ENCODE data around the gene KPNB1.
A peak's percentile ranks its signal among the peaks of the same experiment; 100 is the strongest.

KPNB1 gene

GRCh38 chr17:47638903-47639302 lies 10.8 kb upstream of the KPNB1 start:
- DNase-seq: no peak

GRCh38 chr17:47640076-47640475 lies 9.6 kb upstream of the KPNB1 start:
- DNase-seq: no peak

- DNase-seq: no peak
These were observed 8.5 kb upstream of the KPNB1 start for GRCh38 chr17:47641202-47641601.

GRCh38 chr17:47643116-47643515 lies 6.6 kb upstream of the KPNB1 start:
- no peak for DNase-seq

GRCh38 chr17:47644324-47644723 lies 5.4 kb upstream of the KPNB1 start:
- no peak for DNase-seq

- DNase-seq: no peak
These were observed 329 bp downstream of the KPNB1 start for GRCh38 chr17:47649972-47650524.

GRCh38 chr17:47650525-47651522 lies 1.1 kb downstream of the KPNB1 start:
- peak; percentile 90 for DNase-seq

GRCh38 chr17:47651704-47652103 lies 2.0 kb downstream of the KPNB1 start:
- no peak for DNase-seq

- no peak for DNase-seq
These were observed 2.9 kb downstream of the KPNB1 start for GRCh38 chr17:47652570-47652969.

GRCh38 chr17:47653442-47653841 lies 3.7 kb downstream of the KPNB1 start:
- no peak for DNase-seq

- no peak for DNase-seq
These were observed 5.3 kb downstream of the KPNB1 start for GRCh38 chr17:47654991-47655390.

- no peak for DNase-seq
These were observed 10.4 kb downstream of the KPNB1 start for GRCh38 chr17:47660064-47660492.

GRCh38 chr17:47663912-47664623 lies 14.3 kb downstream of the KPNB1 start:
- peak; percentile 29 for DNase-seq

- DNase-seq: no peak
These were observed 14.9 kb downstream of the KPNB1 start for GRCh38 chr17:47664624-47664941.

GRCh38 chr17:47665655-47666054 lies 15.9 kb downstream of the KPNB1 start:
- no peak for DNase-seq

GRCh38 chr17:47669081-47669480 lies 19.4 kb downstream of the KPNB1 start:
- DNase-seq: no peak

- no peak for DNase-seq
These were observed 20.3 kb downstream of the KPNB1 start for GRCh38 chr17:47670064-47670463.

- DNase-seq: no peak
These were observed 24.8 kb downstream of the KPNB1 start for GRCh38 chr17:47674499-47674898.

- DNase-seq: no peak
These were observed 25.9 kb downstream of the KPNB1 start for GRCh38 chr17:47675380-47676198.

- no peak for DNase-seq
These were observed 26.4 kb downstream of the KPNB1 start for GRCh38 chr17:47676199-47676472.

- DNase-seq: no peak
These were observed 26.9 kb downstream of the KPNB1 start for GRCh38 chr17:47676510-47677165.

GRCh38 chr17:47678196-47678595 lies 28.5 kb downstream of the KPNB1 start:
- DNase-seq: no peak

- no peak for DNase-seq
These were observed 32.4 kb downstream of the KPNB1 start for GRCh38 chr17:47682138-47682537.

Data from NCI-H446 treated with DMSO at 0.1 percent for 48 hours (cell line).